ENCODE results near the gene SATB2.

DNA sequence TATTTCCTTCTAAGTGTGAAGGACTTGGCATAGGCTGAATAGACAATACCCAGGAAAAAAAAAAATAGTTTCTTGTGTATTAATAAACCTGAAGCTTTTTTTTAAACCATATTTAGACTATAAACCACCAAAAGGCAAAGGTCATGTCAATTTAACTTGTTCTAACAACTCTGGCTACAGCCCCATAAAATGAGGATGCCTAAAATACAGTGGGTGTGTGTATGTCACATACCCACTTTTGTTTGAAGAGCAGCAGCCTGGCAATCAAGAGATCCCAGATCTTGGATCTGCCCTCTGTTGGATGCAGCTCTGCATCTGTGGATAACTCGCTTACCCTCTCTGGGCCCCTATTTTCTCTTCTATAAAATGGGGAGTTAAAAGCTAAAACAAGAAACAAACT, 65.4 kb downstream of the SATB2 start:
- TF ChIP-seq CTCF (IDR thresholded peaks at IDR 0.05; ENCODE audit: low read depth, low read length, poor library complexity, severe bottlenecking) (no peak), EZH2phosphoT487 (IDR thresholded peaks at IDR 0.05; ENCODE audit: borderline replicate concordance, low read length) (no peak)
